ENCODE data around the gene FUT8. TPM values are rescaled to one million over a fixed set of nuclear protein-coding genes. Genes with fewer than 3 reads are reported as not detected.

The FUT8 gene
- total and polyA plus RNA-seq, 2 of the 8 experiments (the other 6 are each of a cell fraction or from before 2014, with no cell fraction given), result 10.5 to 25.1 TPM

GRCh38 chr14:65513671-65514070 is 101.1 kb downstream of the FUT8 start:
- no peak overlapping the region for H4K8ac ChIP-seq (ENCODE audit: extremely low read depth, insufficient read depth, low read length)
- ChIA-PET CTCF (ENCODE audit: partially characterized antibody) (no interaction called here), POLR2A (ENCODE audit: partially characterized antibody) (no interaction called here)
- no peak overlapping the region for H4K5ac ChIP-seq (ENCODE audit: insufficient read length, low read depth, low read length)
- H4K91ac ChIP-seq (replicated peaks; ENCODE audit: insufficient read length, low read length), result no peak overlapping the region
- H3K23ac ChIP-seq (ENCODE audit: insufficient read length), result no peak overlapping the region
- H3K4me3 ChIP-seq (ENCODE audit: extremely low read depth in 1 of 4, insufficient read depth in 2 of 4, low read depth in 3 of 4, low read length in 4 of 4), result no peak overlapping the region
- no peak overlapping the region for H2BK20ac ChIP-seq (ENCODE audit: low read length)
- H3K79me2 ChIP-seq (ENCODE audit: control insufficient read depth in 1 of 2, insufficient read depth in 2 of 2, low read length in 2 of 2), result no peaks in the 10 kb centered on the region
- H3K27me3 ChIP-seq (replicated peaks in 1 of 4; ENCODE audit: control insufficient read depth in 3 of 4, extremely low read depth in 1 of 4, insufficient read depth in 3 of 4, low read length in 3 of 4), result peaks cover 0 to 8% (median 6%) of the 10 kb centered on the region in 4 experiments; a peak in 6 of 7 replicates
- H3K79me1 ChIP-seq (ENCODE audit: low read depth, low read length), result no peaks in the 10 kb centered on the region
- H3K27ac ChIP-seq (ENCODE audit: low read depth, low read length), result no peak overlapping the region
- H3K36me3 ChIP-seq (ENCODE audit: control insufficient read depth in 2 of 4, insufficient read depth in 4 of 4, low read length in 3 of 4), result no peaks in the 10 kb centered on the region
- no peak overlapping the region for H3K56ac ChIP-seq (replicated peaks; ENCODE audit: insufficient read length, low read depth, low read length)
- H3K14ac ChIP-seq (ENCODE audit: insufficient read length), result no peak overlapping the region
- H2BK120ac ChIP-seq (replicated peaks; ENCODE audit: low read depth, low read length), result no peak overlapping the region
- 85% methylated on average over 5 of the region's 5 CpGs; no CpG with 5 or more reads in 1 of the 2 experiments for WGBS, 2 experiments (ENCODE audit: extremely low coverage in 1 of 2, insufficient coverage in 1 of 2, insufficient read length in 1 of 2, insufficient replicate concordance in 2 of 2, low coverage in 1 of 2, low lambda C conversion rate in 2 of 2, missing lambda C conversion rate in 1 of 2)
- H2BK12ac ChIP-seq (ENCODE audit: low read depth, low read length), result no peak overlapping the region
- H2BK15ac ChIP-seq (ENCODE audit: low read length), result no peak overlapping the region
- peak overlapping the region in 1 of 4 experiments; percentile 34; a peak in 1 of 7 replicates for H3K9ac ChIP-seq (replicated peaks in 1 of 4; ENCODE audit: extremely low read depth in 1 of 4, low read depth in 3 of 4, low read length in 3 of 4)
- H3K4me2 ChIP-seq (ENCODE audit: insufficient read depth in 1 of 2, low read depth in 2 of 2, low read length in 2 of 2), result no peak overlapping the region
- no peaks in the 10 kb centered on the region for H3K4me1 ChIP-seq (replicated peaks in 1 of 4; ENCODE audit: control insufficient read depth in 3 of 4, insufficient read depth in 4 of 4, low read length in 3 of 4)
- H3K18ac ChIP-seq (ENCODE audit: extremely low read depth, low read length), result no peak overlapping the region
- H3K9me3 ChIP-seq (ENCODE audit: insufficient read depth in 2 of 2, low read depth in 1 of 2, low read length in 1 of 2), result no peaks in the 10 kb centered on the region
- no peak overlapping the region for H3K4ac ChIP-seq (replicated peaks; ENCODE audit: insufficient read length, low read depth, low read length)
- peaks cover 0 to 1% of the 10 kb centered on the region in 2 experiments for H4K20me1 ChIP-seq (replicated peaks in 1 of 2; ENCODE audit: control insufficient read depth in 1 of 2, insufficient read depth in 2 of 2, low read length in 2 of 2)
- DNase-seq (ENCODE audit: low read depth in 1 of 2, low spot score in 2 of 2) (no peak), FAIRE-seq (no peak)
- H2BK5ac ChIP-seq (ENCODE audit: low read depth, low read length), result no peak overlapping the region
- H2AFZ ChIP-seq (ENCODE audit: low read length), result no peak overlapping the region
- H3K23me2 ChIP-seq (ENCODE audit: low read depth, low read length), result no peaks in the 10 kb centered on the region; the same call in 1 of the 2 replicates
- H2AK5ac ChIP-seq (ENCODE audit: low read depth, low read length), result no peak overlapping the region
- TF ChIP-seq CREB1 (IDR thresholded peaks at IDR 0.05) (no peak), MAFK (IDR thresholded peaks at IDR 0.05; ENCODE audit: low read depth, low read length) (no peak), TAF1 (IDR thresholded peaks at IDR 0.05; ENCODE audit: low read depth, low read length) (no peak), HDAC6 (IDR thresholded peaks at IDR 0.05; ENCODE audit: low read depth, low read length) (no peak), ASH2L (IDR thresholded peaks at IDR 0.05; ENCODE audit: low read length) (no peak), JUND (IDR thresholded peaks at IDR 0.05; ENCODE audit: low read length) (no peak), SRF (IDR thresholded peaks at IDR 0.05; ENCODE audit: low read depth, low read length) (no peak), TCF12 (IDR thresholded peaks at IDR 0.05; ENCODE audit: low read depth, low read length) (no peak), BCL11A (IDR thresholded peaks at IDR 0.05; ENCODE audit: low read depth in 2 of 2, low read length in 2 of 2) (no peak), CHD1 (IDR thresholded peaks at IDR 0.05; ENCODE audit: low read depth, low read length) (no peak), TAF7 (optimal IDR thresholded peaks at IDR 0.05; ENCODE audit: borderline replicate concordance, low read depth, low read length) (no peak), RAD21 (IDR thresholded peaks at IDR 0.05 in 1 of 2, conservative IDR thresholded peaks at IDR 0.05 in 1 of 2; ENCODE audit: low read depth in 2 of 2, low read length in 2 of 2) (no peak), EP300 (IDR thresholded peaks at IDR 0.05; ENCODE audit: borderline replicate concordance in 1 of 2, low read depth in 2 of 2, low read length in 2 of 2) (no peak), KDM1A (IDR thresholded peaks at IDR 0.05; ENCODE audit: borderline replicate concordance, low read length) (no peak), GTF2F1 (IDR thresholded peaks at IDR 0.05; ENCODE audit: borderline replicate concordance, low read depth, low read length) (no peak), TBP (IDR thresholded peaks at IDR 0.05; ENCODE audit: low read depth, low read length) (no peak)

All from H1 (cell line).